GM21360 (cell line): ENCODE measurements around the gene ATP5F1D.
A peak's percentile ranks its signal among the peaks of the same experiment; 100 is the strongest.
"Not testable (repeated sequence)": the region's sequence is repeated elsewhere in the genome, so short reads cannot be mapped to it uniquely, and the experiment has no call there.

Source experiments
- ATAC-seq: cut with Tn5 transposase; IDR thresholded peaks from one replicate; pipeline ENCODE4 v1.9.1; 2021; ENCODE audit warnings: mild to moderate bottlenecking, moderate library complexity; ENCODE audit not compliant: unreplicated experiment

ATP5F1D gene

DNA sequence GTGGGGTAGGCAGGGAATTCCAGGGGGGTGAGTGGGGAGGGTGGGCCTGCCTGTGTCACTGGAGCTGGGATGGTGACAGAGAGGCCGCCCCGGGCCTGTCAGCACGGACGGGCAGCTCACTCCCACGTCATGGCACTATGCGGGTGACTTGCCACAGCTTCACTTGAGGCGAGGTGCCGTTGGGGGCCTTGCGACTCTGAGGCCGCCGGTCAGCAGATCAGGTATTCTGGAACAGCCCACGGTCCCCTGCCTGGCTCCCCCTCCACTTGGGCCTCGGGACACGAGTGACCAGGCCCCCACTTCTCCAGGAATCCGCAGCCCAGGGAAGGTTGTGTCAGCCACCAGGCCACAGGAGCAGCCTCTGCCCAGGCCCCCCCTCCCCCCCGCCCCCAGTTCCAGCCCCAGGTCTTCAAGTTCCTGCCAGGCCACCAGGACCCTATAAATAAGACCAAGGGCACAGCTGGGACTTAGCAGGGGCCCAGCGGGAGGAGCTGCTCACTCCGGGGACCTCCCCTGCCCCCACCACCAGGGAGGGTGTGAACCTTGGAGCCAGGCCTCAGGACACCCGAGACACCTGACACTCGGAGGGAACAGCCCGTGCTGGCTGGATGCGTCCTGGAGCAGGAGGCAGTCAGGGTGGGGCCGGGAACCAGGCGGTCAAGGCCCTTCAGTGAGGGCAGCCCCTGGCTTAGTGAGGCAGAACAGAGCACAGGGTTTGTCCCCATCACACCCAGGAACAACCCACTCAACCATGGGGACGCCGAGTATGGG lies 4.1 kb downstream of the ATP5F1D start:
- ATAC-seq = no peak

DNA sequence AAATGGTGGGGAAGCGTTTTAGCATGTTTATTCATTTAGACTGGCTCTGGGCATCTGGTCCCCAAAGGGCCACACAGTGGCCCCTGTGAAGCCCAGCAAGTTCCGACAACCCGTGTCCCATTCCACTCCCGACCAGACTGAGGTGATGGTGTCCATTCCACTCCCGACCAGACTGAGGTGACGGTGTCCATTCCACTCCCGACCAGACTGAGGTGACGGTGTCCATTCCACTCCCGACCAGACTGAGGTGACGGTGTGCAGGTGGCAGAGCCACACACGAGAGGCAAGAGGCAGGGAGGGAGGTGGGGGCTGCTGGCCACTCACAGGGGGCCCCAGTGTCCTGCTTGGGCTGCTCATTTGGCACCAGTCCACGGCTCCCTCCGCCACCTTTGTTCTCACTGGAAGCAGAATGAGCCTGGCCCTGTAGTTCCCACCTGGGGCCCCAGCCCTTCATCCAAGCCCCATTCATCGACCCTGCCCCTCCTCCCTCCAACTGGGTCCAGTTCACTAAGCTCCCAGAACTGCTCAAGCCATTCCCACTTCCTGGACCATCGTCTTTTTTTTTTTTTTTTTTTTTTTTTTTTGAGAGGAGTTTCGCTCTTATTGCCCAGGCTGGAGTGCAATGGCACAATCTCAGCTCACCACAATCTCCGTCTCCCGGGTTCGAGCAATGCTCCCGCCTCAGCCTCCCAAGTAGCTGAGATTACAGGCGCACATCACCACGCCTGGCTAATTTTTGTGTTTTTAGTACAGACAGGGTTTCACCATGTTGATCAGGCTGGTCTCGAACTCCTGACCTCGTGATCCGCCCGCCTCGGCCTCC lies 4.9 kb downstream of the ATP5F1D start:
- ATAC-seq = not testable (repeated sequence)

DNA sequence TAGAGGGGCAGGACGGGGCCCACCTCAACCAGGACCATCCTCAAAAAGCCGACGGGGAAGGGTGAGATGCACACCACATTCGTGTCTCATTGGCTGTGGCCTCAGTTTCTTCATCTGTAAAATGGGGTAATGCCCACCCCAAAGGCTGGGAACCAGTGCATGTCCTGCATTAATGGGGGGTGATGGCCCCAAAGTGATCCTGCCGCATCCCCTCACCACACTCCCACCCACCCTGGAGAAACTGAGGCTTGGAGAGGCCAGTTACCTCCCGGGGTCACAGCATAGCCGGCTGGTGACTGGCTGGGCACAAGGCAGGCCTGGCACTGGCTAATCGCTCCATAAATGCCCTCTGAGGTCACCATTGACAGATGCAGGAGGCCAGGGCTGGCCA lies 6.2 kb downstream of the ATP5F1D start:
- no peak for ATAC-seq

DNA sequence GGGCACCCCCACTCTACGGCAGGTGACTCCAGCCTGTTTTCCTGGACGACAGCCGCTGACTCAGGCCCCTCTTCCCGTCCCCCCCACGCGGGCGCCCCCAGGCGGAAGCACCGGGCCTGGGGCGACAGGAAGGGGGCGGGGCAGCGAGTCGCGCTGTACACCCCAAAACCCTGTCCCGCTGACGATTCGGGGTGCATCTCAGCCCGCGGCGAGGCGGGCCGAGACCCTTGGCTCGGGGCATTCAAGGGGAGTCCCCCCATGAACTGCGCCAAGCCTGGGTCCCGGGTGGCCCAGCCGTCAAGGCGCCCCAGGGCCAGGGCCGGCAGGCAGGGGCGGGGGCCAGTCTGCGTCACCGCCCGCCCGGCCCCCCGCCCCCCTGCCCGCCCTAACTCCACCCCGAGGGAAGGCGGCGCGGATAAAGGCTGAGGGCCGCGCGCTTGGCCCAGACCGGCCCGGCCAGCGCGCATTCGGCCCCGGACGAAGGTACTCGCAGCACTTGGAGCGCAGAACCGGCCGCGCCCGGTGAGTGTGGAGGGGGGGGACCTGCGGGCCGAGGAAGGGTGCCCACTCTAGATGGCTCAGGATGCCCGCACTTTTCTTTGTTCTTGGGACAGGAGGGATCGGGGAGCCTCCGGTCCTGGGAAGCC lies 6.7 kb downstream of the ATP5F1D start, which contains the start of gene MIDN:
MIDN (plus strand) TSS at position 445 of the 647 bp plus-strand sequence. CDS start 1,714 bp downstream, outside the sequence.
- ATAC-seq = peak; percentile 7

DNA sequence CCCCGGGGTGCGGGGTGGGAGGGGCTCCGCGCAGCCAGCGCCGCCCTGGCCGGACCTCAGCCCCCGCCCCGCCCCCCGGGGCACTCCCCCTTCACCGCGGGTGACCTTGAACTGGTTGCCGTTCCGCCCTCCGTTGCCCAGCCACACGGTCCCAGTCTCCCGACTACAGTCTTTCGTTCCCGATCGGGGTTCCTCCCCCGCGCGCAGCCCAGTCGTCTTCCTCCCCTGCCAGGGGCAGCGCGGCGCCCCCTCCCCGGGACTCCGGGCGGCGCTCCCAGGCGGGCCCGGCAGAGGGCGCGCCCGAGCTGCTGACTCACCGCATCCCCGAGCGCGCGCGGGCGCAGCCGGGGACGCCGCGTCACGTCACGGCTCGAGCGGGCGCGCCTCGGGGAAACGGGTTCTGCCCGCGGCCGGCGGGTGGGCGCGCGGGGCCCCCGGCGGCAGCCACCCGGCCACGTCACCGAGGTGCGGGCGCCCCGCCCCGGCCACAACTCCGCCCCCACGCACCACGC lies 7.3 kb downstream of the ATP5F1D start:
- peak; percentile 30 for ATAC-seq

DNA sequence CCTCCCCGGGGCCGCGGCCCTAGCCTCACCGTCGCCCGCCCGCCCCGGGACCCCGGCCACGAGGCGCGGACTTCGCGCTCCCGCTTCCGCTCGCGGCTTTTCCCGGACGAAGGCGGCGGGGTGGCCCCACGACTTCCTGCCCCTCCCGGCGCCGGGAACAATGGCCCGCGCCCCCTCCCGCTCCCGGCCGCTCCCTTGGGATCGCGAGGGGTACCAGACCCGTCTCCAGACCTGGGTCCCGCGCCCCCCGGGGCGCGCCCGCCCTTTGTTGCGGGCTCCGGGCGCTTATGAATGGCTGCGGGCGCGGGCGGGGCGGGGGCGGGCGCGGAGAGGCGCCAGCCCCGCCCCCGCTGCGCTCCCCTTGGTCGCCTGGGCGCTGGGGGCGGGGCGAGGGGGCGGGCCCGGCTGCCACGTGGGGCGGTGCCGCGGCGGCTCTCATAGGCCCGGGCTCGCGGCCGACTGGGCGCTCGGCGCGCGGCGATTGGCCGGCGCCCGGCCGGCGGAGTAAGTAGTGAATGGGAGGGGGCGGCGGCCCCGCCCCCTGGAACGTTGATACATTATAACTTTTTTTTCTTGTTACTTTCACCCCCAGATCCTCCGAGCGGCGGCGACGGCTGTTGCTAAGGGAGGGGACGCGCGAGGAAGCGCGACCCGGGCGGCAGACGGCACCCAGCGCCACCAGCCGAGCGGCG lies 7.9 kb downstream of the ATP5F1D start:
- peak; percentile 36 for ATAC-seq

DNA sequence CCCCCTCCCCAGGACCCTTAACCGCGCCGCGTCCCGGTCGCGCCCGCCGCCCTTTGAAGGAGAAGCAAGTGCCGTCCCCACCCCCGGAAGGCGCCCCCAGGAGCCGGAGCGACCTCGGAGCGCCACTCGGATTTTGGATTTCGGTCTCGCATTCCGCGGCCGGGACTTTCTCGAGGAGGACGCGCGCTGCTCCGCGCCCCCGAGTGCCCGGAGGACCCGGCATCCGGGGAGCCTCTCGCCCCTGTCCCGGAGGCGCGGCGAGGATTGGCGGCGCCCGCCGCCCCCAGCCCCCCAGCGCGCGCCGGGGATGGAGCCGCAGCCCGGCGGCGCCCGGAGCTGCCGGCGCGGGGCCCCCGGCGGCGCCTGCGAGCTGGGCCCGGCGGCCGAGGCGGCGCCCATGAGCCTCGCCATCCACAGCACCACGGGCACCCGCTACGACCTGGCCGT lies 8.5 kb downstream of the ATP5F1D start:
- ATAC-seq = no peak

DNA sequence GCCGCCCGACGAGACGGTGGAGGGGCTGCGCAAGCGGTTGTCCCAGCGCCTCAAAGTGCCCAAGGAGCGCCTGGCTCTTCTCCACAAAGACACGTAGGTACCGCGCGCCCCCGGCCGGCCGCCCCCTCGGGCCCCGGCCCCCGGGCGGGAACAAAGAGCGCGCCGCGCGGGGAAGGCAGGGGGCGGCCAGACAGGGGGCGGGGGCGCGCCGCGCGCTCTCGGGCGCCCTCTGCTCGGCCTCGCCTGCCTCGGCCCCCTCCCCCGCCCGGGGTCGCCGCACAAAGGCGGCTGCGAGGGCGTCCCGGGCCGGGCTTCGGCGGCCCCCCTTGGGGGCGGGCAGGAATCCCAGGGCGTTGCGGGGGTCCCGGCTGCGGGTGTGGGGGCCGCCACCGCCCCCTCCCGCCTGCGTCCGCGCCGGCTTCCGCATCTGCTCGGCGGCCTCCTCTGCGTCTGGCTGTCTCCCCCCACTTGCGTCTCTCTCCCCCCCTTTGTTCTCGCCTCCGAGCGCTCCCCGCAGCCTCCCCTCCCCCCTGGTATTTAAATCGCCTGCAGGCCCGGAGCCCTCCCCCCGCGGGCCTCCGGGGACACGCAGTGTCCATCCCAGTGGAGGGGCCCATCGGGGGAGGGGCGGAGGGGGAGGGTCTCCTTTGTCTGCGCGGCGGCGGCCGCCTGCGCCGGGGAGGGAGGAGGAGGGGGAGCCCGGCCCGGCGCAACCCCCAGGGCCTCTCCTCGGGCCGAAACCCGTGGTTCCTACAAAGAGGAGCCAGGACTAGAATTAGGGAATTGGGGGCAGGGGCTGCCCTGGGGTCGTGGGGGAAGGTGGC lies 9.1 kb downstream of the ATP5F1D start:
- ATAC-seq = no peak

DNA sequence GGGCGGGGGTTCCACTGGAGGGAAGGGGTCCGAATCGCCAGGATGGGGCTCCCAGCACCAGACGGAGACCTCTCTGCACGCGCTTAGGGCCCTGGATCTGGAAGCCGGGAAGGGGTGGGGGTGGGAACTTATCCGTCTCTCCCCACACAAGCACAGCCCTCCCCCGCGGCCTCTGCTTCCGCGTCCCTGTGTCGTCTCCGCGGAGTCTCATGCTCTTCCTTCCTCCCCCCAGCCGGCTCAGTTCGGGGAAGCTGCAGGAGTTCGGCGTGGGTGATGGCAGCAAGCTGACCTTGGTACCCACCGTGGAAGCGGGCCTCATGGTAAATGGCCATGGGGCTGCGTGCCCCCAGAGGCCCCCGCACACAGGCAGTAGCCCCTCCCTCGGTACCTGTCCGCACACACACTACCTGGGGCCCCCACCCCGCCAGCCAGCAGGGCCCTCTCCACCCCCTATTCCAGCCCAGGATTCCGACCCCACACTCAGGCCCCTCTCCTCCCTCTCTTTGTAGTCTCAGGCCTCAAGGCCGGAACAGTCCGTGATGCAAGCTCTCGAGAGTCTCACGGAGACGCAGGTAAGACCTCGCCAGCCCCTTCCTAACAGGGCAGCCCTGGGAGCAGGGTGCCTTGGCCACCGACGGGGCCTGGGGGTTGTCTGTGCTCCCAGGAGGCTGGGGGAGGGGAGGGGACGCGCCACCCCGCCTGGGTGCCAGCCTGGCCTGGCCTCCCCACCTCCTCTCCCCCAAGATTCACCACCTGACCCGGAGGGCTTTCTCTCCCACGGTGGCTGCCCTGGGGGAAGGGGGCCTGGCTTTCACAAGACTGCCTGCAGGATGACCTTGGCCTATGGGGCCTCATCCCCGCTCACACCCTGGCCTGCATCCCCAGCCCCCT lies 10.0 kb downstream of the ATP5F1D start:
- no peak for ATAC-seq

DNA sequence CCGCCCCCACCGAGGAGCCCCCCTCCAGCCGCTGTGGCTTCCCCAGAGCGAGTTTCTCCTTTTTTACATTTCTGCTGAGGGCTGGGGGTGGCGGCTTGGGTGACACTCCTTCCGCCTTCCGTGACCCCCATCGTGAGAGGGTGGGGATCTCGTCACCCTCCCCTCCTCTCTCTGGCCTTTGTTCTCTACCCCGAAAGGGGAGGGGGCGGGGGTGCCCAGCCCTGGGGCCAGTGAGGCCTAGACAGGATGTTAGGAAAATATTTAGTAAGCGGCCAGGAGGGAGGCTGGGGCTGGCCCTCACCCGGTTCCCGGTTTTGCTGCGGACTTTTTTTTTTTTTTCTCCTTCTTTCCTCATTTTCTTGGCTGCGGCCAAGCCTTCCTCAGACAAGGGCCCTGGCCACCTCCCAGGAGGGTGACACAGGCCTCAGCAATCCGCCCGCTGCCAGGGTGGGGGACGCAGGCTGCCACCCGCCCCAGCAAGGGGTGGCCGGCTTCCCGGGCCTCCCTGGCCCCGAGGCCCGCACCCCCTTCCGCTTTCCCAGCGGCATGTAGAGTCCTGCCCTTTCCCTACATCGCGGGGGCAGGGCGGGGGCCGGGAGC lies 10.8 kb downstream of the ATP5F1D start:
- no peak for ATAC-seq

DNA sequence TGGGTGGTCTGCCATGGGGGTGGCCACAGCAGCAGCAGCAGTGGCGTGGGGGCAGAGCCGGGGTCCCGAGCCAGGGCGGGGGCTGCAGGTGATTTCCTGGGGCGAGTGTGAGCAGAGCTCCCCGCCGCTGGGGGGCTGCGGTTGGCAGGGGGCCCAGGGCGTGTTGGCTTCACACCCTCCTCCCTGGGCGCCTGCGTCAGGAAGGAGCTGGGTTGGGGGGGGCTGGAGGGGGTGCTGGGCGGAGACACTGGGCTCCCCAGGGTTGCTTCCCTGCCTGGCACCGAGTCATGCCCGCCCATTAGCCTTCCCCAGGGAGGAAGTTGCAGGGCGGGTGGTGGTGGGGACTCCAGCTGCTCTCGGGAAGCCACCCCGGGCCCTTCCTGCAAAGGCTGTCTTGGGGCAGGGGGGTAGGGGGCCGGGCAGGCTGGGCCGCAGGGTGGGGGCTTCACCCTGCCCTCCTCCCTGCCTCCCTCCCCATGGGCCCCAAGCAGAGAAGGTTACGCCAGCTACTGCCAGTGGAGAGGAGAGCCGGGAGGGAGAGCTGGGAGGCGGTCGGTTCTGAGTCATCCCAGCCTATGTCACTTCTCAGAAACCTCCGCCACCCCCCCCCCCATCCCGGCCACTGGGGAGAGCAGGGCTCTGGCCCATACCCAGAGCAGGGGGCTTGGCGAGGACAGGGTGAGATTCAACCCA lies 11.4 kb downstream of the ATP5F1D start:
- ATAC-seq = no peak

DNA sequence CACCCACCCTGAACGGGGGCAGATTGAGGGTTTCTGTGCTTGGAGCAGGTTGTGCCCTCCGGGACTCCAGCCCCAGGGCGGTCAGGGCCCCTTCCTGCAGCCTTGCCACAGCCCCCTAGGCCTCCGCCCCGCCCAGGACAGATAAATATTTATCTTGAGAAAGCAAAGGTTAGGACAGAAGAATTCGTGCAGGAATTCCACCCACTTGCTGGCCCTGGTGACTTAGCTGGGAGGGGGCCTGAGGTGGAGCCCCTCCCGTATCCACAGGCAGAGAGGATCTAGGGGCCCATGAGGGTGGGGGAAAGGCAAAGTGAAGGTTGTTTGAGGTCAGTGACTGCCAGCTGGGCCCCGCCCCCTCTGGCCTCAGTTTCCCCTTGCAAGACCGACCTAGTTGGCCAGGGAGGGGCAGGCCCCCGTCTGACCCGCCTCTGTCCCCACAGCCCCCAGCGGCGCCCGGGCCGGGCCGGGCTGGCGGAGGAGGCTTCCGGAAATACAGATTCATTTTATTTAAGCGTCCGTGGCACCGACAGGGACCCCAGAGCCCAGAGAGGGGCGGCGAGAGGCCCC lies 12.0 kb downstream of the ATP5F1D start:
- ATAC-seq = no peak

DNA sequence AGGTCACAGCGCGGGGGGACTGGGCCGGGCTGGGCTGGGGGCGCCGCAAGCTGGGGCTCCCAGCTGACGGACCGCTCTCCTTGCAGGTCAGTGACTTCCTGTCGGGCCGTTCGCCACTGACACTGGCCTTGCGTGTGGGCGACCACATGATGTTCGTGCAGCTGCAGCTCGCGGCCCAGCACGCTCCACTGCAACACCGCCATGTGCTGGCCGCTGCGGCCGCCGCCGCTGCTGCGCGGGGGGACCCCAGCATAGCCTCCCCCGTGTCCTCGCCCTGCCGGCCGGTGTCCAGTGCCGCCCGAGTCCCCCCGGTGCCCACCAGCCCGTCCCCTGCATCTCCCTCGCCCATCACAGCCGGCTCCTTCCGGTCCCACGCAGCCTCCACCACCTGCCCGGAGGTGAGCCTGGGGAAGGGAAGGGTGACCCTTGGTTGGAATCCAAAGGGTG lies 12.6 kb downstream of the ATP5F1D start:
- ATAC-seq = no peak

DNA sequence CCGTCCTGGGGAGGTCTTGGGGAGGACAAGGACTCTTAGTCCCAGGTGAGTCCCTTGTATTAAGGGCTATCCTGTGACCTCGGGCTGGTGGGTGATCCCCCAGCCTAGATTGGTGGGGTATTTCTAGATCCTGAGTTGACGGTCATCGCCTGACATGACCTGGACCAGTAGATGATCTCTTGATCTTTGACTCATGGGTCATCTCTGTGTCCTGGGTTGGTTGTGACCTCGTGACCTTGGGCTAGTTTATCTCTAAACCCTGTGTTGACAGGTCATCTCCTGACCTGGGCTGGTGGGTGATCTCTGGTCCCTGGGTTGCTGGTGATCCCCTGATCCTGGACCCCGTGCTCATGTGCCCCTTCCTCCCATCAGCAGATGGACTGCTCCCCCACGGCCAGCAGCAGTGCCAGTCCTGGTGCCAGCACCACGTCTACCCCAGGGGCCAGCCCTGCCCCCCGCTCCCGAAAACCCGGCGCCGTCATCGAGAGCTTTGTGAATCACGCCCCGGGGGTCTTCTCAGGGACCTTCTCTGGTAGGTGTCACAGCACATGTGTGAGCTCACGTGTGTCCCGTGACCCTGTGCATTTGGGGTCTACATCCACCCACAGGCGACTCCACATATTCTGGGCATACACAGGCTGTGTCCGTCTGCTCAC lies 13.1 kb downstream of the ATP5F1D start:
- ATAC-seq = no peak

DNA sequence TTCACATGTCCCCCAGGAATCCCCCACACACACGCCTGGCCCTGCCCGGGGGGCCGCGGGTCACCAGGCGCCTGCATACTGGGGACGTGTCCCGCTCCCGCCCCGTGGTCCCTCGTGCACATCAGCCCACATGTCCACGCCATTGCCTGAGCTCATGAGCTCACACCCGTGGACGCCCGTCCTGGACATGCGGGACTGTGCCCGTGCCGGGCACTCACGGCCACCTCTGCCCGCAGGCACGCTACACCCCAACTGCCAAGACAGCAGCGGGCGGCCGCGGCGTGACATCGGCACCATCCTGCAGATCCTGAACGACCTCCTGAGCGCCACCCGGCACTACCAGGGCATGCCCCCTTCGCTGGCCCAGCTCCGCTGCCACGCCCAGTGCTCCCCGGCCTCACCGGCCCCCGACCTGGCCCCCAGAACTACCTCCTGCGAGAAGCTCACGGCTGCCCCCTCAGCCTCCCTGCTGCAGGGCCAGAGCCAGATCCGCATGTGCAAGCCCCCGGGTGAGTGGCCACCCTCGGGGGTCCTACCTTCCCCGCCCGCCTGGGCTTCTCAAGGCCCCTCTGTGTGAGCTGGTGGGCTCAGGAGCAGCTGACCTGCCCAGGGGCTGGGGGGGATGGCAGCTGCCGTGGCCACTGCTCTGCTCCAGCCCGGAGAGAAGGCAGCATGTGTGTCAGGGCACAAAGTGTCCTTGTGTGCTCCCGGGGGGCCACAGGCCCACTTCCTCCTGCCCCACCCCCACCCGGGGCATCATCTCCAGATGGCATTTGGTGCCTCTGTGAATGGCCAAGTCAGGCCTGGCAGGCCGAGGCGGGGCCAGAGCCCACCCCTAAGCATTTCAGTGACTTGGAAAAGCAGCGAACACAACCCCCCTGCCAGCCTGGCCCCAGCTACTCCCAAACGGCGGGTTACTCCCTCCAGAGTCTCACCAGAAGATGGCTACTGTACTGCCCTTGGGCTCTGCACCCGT lies 13.9 kb downstream of the ATP5F1D start:
- no peak for ATAC-seq
